ENCODE data around the gene ETS2. TPM values are rescaled to one million over a fixed set of nuclear protein-coding genes. Genes with fewer than 3 reads are reported as not detected.

Gene ETS2
- total RNA-seq, 1 donor from 2014 or later, result 22.4 TPM

DNA sequence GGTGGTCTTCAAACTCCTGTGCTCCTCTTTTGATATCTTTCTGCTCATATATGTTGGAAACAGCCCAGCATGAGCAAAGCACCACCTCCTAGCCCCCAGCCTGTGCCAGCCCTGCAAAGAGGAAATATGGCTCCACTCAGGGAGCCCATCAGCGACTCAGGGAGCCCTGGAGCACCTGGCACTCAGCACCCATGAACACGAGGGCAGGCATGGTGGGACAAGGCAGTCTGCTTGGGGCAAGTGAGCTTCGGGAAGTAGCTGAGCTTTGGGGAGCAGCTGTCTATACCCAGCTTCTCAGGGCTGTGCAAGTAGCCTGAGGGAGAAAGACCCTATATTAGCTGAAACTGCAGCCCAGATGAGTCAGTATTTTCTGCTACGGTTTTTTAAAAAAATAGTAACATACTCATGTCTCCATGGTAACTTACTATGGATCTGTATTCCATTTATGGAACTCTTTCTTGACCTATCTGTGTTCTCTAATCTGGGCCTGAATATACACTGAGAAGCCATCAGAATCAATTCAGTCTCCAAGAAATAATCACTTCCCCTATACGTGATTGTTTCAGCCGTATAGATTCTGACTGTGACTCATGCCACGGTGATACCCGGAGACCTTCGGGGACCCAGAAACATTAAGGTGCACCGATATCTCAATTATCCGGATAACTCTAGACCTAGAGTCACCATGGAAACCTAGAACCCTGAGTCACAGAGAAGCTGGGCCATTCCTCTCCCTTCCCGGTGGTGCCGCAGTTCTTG, 1.5 kb upstream of the ETS2 start:
- H3K27me3 Mint-ChIP-seq (ENCODE audit: insufficient read depth, low read depth), result peaks cover 6% of the 10 kb centered on the region
- H3K4me1 Mint-ChIP-seq, result peaks cover 20% of the 10 kb centered on the region
- DNase-seq (ENCODE audit: low spot score), result no peak
- Histone ChIP-seq H3K4me2 (peak overlapping the region; percentile 92), H2AFZ (replicated peaks) (no peak overlapping the region), H3K36me3 (no peaks in the 10 kb centered on the region), H3K9me3 (ENCODE audit: low read depth) (no peaks in the 10 kb centered on the region), H3K4me3 (no peak overlapping the region), H3K79me2 (ENCODE audit: low read depth) (peaks cover 31% of the 10 kb centered on the region), H3K27ac (no peak overlapping the region), H3F3A (ENCODE audit: low read depth) (peaks cover 30% of the 10 kb centered on the region), H3K4me1 (peaks cover 22% of the 10 kb centered on the region), H4K20me1 (ENCODE audit: low read depth) (peaks cover 15% of the 10 kb centered on the region), H3K27me3 (peaks cover 9% of the 10 kb centered on the region), H3K9ac (no peak overlapping the region)
- H3K4me3 Mint-ChIP-seq, result peak overlapping the region; percentile 84
- TF ChIP-seq EZH2 (IDR thresholded peaks at IDR 0.05) (no peak), EZH2phosphoT487 (IDR thresholded peaks at IDR 0.05) (no peak)
- TF ChIP-seq, protein P1, sequence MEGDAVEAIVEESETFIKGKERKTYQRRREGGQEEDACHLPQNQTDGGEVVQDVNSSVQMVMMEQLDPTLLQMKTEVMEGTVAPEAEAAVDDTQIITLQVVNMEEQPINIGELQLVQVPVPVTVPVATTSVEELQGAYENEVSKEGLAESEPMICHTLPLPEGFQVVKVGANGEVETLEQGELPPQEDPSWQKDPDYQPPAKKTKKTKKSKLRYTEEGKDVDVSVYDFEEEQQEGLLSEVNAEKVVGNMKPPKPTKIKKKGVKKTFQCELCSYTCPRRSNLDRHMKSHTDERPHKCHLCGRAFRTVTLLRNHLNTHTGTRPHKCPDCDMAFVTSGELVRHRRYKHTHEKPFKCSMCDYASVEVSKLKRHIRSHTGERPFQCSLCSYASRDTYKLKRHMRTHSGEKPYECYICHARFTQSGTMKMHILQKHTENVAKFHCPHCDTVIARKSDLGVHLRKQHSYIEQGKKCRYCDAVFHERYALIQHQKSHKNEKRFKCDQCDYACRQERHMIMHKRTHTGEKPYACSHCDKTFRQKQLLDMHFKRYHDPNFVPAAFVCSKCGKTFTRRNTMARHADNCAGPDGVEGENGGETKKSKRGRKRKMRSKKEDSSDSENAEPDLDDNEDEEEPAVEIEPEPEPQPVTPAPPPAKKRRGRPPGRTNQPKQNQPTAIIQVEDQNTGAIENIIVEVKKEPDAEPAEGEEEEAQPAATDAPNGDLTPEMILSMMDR (IDR thresholded peaks at IDR 0.05), result no peak
- no peak overlapping the region for H3K27ac Mint-ChIP-seq
- no peaks in the 10 kb centered on the region for H3K36me3 Mint-ChIP-seq
- H3K9me3 Mint-ChIP-seq, result no peaks in the 10 kb centered on the region

DNA sequence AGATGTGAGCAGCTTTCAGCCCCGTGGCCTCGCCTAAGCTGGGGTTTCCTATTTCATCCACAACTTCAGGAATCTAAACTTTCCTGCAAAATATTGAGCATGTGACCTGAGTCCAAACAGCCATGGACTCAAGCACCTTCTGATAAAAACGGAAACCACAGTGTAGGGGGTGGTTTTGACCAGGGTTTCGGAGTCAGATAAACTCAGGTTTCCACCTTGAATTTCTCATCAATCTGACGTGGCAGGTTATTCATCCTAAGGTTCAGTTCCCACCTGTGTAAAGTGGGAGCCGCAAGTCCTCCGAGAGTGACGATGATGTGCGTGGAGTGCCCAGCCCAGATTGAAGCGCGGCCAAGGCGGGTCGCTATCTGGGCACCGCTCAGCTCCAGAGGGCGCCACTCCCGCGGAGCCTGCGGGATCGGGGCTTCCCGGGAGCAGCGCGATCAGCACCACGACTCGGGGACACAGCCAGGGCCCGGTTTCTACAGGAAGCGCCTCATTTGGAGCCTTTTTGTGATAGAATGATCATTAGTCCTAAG, 871 bp upstream of the ETS2 start:
- Histone ChIP-seq H4K20me1 (ENCODE audit: low read depth) (peaks cover 18% of the 10 kb centered on the region), H3K9me3 (ENCODE audit: low read depth) (no peaks in the 10 kb centered on the region), H3K4me3 (peak overlapping the region; percentile 92), H3K36me3 (no peaks in the 10 kb centered on the region), H3K79me2 (ENCODE audit: low read depth) (peaks cover 37% of the 10 kb centered on the region), H2AFZ (replicated peaks) (peak overlapping the region; percentile 80), H3K27ac (no peak overlapping the region), H3K4me1 (peaks cover 24% of the 10 kb centered on the region), H3K27me3 (peaks cover 9% of the 10 kb centered on the region), H3K9ac (no peak overlapping the region), H3K4me2 (peak overlapping the region; percentile 92), H3F3A (ENCODE audit: low read depth) (peaks cover 30% of the 10 kb centered on the region)
- no peak for DNase-seq (ENCODE audit: low spot score)
- Mint-ChIP-seq H3K36me3 (no peaks in the 10 kb centered on the region), H3K9me3 (no peaks in the 10 kb centered on the region), H3K27me3 (ENCODE audit: insufficient read depth, low read depth) (peaks cover 6% of the 10 kb centered on the region), H3K27ac (no peak overlapping the region), H3K4me1 (peaks cover 20% of the 10 kb centered on the region), H3K4me3 (peak overlapping the region; percentile 84)
- TF ChIP-seq, protein P1 (IDR thresholded peaks at IDR 0.05), result peak; percentile 56
- TF ChIP-seq EZH2phosphoT487 (IDR thresholded peaks at IDR 0.05), result no peak

DNA sequence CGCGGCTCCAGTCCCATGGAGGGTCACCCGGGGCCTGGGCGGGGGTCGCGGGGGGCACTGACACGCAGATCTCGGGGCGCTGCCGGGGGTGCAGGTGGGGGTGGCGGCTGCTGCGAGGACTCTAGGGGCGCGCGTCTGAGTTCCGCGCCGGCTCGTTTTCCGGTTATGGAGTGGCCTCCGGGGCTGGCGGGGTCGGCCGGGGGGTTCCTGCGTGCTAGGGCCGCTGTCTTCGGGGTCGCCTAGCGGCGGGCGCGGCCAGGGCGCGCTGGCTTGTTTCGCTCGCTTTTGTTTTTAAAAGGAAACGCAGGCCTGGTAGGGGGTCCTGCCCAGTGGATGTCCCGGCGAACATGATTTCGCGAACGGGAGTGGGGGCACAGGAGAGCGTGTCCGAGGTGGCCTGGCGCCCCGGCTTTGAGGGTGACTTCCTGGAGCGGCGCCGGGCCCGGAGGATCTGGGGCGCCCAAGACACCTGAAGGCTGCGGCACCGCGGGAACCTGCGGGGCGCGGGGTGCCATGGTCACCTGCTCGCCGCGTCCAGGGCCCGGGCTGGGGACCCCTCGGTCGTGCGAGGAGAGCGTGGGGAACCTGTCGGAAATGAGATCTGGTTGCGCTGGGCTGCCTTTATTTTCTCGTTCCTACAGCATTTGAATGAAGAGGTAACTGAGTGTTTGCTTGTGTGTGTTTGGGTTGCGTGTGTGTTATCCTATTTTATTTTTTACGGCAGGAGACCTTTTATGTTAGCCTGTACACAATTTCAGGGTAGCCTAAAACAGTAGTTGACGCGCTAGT, 618 bp downstream of the ETS2 start:
- Histone ChIP-seq H3F3A (ENCODE audit: low read depth) (peaks cover 30% of the 10 kb centered on the region), H4K20me1 (ENCODE audit: low read depth) (peaks cover 18% of the 10 kb centered on the region), H3K36me3 (no peaks in the 10 kb centered on the region), H3K79me2 (ENCODE audit: low read depth) (peaks cover 52% of the 10 kb centered on the region), H3K27ac (peak overlapping the region; percentile 57), H3K9me3 (ENCODE audit: low read depth) (no peaks in the 10 kb centered on the region), H3K9ac (peak overlapping the region; percentile 20), H2AFZ (replicated peaks) (peak overlapping the region; percentile 80), H3K27me3 (peaks cover 9% of the 10 kb centered on the region), H3K4me3 (peak overlapping the region; percentile 92), H3K4me2 (peak overlapping the region; percentile 92), H3K4me1 (peaks cover 33% of the 10 kb centered on the region)
- Mint-ChIP-seq H3K4me3 (peak overlapping the region; percentile 91), H3K27me3 (ENCODE audit: insufficient read depth, low read depth) (peaks cover 6% of the 10 kb centered on the region), H3K4me1 (peaks cover 20% of the 10 kb centered on the region), H3K9me3 (no peaks in the 10 kb centered on the region), H3K36me3 (peaks cover 5% of the 10 kb centered on the region), H3K27ac (no peak overlapping the region)
- TF ChIP-seq, protein P1 (IDR thresholded peaks at IDR 0.05), result peak; percentile 41
- no peak for TF ChIP-seq EZH2phosphoT487 (IDR thresholded peaks at IDR 0.05)
- DNase-seq (ENCODE audit: low spot score), result peak; percentile 77
